ENCODE results near the gene MAN2A1.
A peak's percentile ranks its signal among the peaks of the same experiment; 100 is the strongest.
"Not testable (repeated sequence)": the region's sequence is repeated elsewhere in the genome, so short reads cannot be mapped to it uniquely, and the experiment has no call there.

The MAN2A1 gene

DNA sequence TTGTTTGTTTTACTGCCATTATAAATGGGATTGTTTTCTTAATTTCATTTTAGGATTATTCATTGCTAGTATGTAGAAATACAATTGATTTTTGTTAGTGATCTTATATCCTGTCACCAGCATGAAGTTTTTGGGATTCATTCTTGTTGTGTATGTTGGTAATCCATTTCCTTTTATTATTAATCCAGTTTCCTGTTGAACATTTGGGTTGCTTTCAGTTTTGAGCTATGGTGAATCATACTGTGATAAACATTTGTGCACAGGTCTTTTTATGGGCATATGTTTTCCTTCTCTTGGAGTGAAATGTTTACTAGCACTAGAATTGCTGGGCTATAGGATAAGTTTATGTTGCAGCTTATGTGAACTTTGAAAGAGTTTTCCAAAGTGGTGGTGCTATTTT is 69.6 kb downstream of the MAN2A1 start:
- no peak for DNase-seq

DNA sequence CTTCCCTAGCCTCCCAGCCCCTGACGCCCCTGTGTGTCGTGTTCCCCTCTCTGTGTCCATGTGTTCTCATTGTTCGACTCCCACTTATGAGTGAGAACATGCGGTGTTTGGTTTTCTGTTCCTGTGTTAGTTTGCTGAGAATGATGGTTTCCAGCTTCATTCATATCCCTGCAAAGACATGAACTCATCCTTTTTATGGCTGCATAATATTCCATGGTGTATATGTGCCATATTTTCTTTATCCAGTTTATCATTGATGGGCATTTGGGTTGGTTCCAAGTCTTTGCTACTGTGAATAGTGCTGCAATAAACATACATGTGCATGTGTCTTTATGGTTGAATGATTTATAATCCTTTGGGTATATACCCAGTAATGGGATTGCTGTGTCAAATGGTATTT is 70.4 kb downstream of the MAN2A1 start:
- not testable (repeated sequence) for DNase-seq

DNA sequence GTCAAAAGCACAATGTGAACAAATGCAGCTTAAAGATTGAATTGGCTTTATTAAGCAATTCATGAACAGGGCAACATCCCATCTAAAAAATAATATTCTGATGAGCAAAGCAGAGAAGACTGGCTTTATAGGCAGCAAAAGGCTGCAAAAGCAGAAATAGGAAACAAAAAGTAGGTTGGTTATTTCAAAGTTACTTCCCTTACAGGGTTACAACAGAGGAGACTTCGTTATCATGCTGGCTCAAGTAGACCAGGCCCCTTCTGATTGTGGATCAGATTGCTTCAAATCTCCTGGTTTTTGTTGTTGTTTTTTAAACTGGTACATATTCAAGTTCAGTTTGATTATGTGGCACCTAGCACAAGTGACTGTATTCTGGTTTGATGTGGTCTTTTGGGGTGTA is 73.1 kb downstream of the MAN2A1 start:
- DNase-seq: peak; percentile 42 to 54

DNA sequence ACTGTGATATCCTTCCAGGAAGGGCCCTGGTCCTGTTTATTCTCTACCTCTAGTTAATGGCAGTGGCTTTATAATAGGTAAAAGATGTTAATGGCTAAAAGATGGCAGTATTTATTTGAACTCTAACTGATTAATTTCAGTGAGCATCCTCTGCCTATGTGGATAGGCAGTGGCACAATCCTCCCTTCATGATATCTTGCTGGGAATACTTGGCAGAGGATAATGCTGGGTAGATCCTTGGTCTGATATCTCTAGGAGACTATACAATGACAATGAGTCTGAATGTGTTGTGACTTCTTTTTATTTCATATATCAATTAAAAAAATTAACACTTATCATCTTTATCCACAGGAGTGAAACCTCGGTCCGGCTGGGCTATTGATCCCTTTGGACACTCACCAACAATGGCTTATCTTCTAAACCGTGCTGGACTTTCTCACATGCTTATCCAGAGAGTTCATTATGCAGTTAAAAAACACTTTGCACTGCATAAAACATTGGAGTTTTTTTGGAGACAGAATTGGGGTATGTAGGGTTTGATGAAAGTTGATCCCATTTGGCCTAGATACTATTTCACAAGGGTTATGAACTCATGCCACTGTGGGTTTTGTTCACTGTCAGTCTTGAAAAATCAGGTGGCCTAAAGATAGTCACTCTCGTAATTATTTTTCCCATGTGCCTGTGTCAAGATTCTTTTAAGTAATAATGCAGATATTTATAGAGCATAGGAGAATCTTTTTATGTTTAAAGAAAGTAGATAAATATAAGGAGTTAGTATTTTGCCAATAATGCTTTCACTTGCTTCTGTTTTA is 77.7 kb downstream of the MAN2A1 start:
- no peak for DNase-seq

DNA sequence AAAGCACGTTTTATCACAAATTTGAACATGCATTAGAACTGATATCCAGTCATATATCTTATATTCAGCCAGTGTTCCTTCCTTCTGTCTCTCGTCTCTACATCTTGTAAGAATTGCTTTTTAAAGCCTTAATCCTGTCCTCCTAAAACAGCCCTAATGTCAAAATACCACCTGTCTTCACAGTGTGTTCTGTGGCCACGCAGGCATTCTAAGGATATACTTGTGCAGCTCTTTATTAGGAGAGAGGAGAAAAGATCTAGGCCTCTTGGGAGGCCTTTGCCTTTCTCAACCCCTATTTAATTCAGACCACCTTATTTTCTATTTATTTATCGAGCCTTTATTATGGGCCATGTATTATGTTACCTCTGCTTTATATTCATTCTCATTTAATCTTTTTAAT is 78.3 kb downstream of the MAN2A1 start:
- no peak for DNase-seq

DNA sequence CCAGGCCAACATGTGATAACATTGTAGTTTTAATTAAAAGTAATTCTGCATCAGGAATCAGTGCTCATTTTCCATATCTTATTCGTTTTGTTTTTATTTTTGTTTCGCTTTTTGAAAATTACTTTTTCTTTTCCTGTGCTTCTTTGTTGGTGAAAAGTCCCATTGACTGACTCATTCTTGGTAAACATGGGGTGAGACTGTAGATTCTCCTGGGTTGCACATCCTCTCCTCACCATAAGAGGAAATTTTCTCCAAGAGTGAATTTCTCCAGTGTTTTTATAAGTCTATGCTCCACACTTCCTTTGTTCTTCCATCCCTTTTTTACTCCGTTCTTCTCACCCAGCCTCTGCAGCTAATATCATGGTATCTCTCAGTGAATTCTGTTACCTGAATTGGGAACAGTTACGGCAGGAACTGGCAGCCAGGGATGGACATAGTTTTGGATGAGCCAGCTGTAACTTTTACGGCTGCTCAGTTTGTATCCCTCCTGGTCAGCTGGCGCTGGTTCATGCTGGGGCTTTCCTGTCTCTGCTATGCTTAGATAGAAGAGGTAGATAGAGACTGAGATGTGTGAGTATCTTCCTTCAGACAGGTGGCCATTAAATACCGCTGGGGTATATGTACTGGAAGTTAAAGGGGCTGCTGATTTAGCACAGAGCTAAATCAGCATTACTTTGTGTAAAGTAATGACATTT is 80.0 kb downstream of the MAN2A1 start:
- DNase-seq: no peak

DNA sequence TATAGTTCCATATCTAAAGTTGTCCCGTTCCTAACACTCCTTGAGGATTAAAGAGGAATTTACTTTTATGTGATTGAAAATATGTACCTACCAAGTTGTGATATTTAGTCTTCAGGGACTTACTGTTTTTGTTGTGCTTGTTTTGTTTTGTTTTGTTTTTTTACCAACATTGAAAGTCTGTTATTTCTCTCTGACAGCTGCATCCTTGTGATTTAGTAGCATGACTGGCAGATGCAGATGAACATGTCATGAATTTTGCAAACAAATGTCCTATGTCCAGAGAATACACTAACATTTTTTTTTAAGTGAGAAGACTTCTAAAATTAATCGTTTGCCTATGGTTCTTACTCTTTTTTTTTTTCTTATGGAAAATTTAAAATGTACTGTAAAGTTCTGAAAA is 85.4 kb downstream of the MAN2A1 start:
- no peak for DNase-seq

DNA sequence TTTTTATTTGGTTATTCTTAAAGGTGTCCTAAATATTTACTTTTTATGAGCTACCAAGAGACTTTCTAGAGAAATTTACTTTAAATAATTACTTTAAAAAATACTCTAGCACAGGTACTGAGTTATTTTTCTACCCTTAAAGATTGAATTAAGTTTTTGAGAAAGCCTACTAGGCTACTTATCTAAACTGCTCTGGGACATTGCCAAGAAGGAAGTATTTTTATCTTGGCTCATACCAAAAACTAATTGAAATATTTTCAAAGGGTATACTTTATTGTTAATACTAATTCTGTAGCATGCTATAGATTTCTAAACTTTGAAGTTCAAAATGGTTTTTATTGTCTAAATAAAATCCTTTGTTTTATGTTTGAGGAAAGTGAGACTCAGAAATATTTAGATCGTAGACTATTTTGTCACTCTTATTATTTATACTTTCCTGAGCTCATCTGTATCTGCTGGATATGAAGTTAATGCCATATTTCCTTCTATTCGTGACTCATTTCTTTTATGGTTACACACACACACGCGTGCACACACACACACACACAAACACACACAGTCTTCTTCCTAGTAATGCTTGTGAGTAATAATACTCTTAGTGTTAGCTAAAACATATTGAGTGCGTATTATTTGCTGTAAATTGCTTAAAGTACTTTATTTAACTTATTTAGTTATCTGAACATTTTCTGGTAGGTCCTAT is 89.5 kb downstream of the MAN2A1 start:
- DNase-seq: no peak

DNA sequence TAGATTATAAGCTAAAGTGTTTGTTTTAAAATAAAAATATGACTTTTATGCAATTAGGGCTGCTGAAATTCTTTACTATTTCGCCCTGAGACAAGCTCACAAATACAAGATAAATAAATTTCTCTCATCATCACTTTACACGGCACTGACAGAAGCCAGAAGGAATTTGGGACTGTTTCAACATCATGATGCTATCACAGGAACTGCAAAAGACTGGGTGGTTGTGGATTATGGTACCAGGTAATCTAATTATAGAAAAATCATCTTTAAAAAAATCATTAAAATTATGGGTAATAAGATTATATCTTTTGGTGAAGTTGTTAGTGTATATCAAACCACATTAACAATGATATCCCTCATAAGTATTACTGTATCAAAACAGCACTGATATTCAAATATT is 95.0 kb downstream of the MAN2A1 start:
- DNase-seq: no peak

DNA sequence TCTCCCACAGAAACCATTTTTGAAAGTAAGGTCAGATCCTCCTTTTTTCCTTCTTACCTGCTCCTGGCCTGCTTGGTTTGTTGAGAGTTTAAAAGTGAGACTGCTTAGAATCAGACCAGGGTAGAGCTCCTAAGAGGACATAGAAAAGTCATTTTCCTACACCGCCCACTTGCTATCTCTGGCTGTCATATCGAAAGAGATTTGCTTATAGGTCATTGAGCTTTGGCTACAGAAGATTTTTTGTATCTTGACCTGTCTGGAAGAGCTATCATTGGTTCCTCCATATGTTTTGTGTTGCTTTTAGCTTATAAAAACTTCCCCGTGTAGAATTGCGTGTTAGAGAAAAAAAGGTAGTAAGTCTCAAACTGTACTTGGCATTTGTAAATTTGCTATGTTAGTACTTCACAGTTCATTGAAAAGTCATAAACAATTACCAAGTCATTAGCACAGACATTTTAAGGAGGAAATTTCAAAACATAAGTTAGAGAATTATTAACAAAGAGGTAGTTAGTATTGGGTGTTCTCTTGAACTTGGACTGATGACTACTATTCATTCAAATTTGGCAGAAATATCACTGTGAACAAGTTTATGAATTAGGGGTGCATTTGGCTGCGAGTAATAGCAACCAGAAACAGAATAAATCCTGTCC is 96.6 kb downstream of the MAN2A1 start:
- DNase-seq: no peak

DNA sequence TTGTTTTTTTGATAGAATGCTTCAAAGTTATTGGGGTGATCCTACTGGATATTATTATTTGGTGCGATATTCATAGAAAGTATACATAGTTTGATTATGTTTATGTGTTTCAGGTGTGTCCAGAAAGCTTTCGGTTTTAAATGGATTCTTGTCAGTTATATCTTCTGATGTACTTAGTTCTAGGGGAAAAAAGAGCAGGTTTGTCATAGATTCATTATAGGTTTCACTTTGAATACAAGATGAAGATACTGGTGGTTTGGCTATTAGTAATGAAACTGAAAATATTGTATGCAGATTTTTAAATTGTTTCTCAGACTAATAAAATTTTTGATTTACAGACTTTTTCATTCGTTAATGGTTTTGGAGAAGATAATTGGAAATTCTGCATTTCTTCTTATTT is 98.9 kb downstream of the MAN2A1 start:
- DNase-seq: no peak

DNA sequence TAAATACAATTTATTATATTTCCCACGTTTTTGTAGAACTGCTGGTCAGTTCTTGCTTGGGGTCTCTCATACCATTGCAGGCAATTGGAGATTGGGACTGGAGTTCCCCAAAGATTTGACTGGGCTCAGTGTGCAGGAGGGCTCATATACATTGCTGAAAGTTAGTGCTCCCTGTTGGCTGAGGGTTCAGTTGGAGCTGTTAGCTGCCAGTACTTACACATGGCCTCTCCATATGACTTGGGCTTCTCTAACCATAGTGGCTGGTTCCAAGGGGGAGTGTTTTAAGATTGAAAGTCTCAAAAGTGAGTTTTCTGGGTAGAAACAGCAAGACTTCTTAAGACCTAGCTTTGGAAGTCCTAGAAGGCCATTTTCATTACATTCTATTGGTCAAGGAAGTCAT is 102.9 kb downstream of the MAN2A1 start:
- no peak for DNase-seq

DNA sequence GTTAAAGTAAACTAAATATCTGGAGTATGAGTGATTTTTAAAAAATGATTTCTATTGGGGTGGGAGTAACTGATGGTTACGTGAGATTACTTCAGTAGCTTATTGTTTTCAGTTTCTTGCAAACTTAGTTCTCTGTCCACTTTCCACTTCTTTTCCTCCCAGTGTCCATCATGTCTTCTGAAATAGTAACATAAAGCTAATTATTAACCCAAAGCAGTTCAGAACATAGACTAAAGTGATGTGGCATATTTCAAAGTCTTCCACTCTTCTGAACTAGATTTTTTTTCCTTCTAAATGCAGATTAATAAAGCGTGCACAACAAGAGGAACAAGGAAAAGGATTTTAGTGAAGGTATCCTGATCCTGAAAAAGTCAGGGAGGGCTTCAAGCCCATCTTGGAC is 114.1 kb downstream of the MAN2A1 start:
- DNase-seq: no peak

DNA sequence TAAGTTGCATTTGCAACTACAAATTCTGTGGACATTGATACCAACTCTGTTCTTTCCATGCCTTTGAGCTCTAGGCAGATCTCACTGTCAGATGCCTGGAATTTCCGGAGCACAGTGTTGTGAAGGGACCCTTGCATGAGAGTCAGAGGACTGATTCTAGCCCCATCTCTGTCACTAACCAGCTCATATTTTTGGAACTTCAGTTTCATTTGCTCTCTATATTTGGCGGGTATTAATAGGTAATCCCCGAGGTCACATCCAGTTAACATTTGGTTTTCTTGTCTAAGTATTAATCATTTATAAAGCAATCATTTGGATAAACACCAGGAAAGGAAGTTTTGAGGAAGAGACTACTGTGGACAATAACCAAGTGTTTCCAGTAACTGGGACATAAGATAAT is 115.7 kb downstream of the MAN2A1 start:
- no peak for DNase-seq

DNA sequence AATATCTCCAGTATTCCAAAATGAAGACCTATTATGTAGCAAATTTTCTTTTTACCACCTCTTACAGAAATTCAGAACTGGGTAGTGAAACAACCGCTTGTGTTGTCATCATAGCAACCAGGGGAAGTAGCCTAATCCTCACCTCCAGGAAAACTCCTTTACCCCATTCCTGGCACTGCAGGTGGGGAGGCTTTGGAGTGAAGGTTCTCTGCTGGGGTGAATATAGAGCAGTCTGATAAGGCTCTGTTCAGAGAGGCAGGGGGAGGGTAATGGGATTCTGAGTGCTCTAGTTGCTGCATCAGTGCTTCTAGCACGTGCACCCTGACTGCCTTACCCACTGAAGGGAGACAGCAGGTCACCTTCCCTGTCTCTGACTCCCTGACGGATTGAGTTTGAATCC is 116.2 kb downstream of the MAN2A1 start:
- no peak for DNase-seq

DNA sequence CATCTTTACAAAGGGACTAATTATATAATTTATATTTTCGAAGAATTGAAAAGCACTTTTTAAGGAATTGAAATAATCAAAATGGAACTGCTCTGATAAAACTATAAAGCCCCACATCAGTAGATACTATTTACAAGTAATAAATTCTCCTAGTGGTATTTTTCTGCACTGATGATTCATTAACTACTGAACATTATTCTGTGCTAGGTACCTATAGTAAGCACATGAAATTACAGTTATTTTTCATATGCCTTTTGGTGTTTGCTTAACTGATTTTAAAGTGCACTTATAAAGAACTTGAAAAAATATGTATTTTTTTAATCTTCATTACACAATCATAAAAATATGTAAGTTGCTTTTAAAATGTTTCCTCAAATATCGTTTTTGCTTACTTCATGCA is 123.0 kb downstream of the MAN2A1 start:
- DNase-seq: no peak

DNA sequence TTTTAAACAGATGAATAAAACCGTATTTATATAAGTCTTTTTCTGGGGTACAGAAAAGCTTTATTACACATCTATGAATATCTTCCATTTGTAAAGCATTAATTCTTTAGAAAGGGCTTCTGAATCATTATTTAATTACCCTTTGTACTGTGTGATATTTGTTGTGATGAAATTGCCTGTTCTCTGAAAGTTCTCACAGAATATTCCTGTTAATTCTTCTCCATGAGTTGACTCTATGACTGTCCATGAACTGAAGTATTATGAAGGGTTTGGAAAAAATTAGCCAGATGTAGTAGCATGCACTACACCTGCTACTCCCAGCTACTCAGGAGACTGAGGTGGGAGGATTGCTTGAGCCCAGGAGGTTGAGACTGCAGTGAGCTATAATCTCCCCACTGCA is 127.0 kb downstream of the MAN2A1 start:
- DNase-seq: no peak

DNA sequence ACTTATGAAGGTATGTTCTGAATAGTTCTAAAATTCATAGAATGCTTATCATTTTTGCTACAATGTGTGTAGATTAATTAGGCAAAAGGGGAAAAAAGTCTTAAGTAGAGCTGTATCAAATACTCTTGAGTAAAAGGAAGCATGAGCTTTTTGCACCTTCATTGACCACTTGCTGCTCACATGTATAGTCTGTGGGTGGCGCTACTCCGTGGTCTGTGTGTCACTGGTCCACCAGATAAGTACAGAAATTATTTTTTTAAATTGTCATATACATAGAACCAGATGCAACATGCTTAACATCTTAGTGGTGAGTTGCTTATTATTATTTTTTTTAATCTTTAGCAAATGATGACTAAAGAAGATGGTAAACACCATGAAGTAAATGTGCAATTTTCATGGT is 130.2 kb downstream of the MAN2A1 start:
- DNase-seq: no peak

DNA sequence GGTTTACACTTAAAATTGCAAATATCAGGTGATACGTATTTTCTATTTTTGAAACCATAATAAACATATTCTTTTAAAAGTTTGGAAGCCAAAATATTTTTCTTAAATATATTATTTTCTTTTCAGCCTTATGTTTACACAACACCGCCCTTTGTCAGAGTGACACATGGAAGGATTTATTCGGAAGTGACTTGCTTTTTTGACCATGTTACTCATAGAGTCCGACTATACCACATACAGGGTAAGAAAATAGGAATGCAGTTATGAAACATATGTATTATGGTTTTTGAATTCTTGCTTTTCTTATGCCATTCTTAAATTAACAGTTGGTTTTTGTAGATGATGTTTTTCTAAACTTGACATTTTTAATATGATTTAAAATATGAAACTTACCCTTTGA is 133.9 kb downstream of the MAN2A1 start:
- DNase-seq: no peak

DNA sequence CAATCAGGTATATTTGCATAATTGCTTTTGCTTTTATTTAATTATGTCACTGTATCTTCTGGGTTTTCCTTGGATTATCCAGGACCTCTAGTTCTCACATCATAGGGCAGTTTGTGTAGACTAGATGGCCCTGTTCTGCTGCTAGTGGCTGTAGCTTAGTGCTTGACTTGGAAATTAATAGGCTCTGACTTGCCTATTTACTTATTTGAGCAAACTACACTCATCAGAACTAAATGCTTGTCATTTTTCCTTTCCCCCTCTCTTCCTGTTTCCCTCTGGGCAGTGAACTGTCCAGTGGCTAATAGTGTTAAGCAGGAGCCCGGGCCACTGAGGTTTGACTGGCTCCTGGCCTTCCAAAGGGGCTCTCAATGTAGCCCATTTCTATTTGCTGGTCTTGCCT is 135.7 kb downstream of the MAN2A1 start:
- DNase-seq: no peak

DNA sequence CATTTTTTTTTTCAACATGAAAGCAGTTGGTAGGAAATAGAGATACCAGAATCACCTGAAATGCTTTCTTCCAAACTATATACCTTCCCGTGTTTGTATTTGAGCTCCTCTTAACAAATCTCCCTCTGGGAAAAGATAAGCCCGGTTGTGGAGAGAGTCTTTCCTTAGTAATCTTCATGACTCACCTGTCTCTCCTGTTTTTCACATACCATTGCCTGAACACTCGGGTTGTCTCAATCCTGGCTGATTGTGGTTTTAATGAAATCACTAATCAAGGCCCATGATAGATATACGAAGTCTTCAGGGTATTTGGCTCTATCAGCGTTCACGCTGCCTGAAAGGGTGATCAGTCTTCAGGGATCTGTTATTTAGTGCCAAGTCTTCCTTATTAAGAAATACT is 136.7 kb downstream of the MAN2A1 start:
- no peak for DNase-seq

DNA sequence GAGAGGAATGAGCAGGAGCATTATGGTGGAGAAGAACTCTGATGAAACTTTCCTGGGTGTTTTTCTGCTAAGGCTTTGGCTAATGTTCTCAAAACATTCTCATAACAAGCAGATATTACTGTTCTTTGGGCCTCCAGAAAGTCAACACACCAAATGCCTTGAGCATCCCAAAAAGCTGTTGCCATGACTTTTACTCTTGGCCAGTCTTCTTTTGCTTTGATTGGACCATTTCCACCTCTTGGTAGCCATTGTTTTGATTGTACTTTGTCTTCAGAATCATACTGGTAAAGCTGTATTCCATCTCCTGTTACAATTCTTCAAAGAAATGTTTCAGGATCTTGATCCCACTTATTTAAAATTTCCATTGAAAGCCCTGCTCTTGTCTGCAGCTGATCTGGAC is 139.6 kb downstream of the MAN2A1 start:
- DNase-seq: no peak

DNA sequence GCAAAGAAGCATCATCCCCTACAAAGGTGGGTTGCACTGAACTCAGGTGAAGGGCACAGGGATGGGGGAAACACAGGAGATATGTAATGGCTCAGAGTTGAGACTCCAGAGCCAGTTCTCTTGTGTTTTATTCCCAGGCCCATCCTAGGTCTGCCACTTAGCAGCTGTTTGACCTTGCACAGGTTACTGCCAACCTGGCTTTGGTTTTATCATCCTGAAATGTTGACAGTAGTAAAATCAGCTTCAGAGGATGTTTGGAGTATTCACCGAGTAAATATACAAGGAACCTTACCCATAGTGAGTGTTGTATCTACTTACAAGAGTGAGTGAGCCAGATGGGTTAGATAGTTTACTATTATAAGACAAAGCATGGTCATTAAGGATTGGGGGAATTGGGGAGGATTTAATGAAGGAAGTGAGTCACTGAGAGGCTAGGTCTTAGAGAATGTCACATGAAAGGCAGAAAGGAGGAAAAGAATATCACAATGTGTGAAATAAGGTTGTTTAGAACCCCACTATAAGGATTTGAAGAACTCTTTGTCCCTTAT is 141.3 kb downstream of the MAN2A1 start:
- DNase-seq: no peak

Data from AML-193 (cell line).